AG04450 (cell line): ENCODE measurements around the gene USP10. TPM values are rescaled to one million over a fixed set of nuclear protein-coding genes. Genes with fewer than 3 reads are reported as not detected.

Source experiments
- CTCF ChIA-PET: fragments of 300-600, 350-600 bp; formaldehyde crosslinking; extraction: SDS; loops from one replicate; lab custom pipeline; 2022; ENCODE audit warnings: antibody characterized with exemption, inconsistent platforms; lab: Charles Lee
- POLR2A ChIA-PET: fragments of 350-600 bp; formaldehyde crosslinking; extraction: SDS; loops from one replicate; lab custom pipeline; 2021; ENCODE audit warnings: antibody characterized with exemption, inconsistent platforms; lab: Yijun Ruan, JAX
- DNase-seq: peaks from one replicate; pipeline ENCODE4 v3.0.0-alpha.2; 2011; ENCODE audit warnings: low read depth, low spot score
- H3K27ac ChIP-seq: one replicate; pipeline ENCODE4 v1.5.1; 2012; ENCODE audit warnings: low read depth, low read length, control low read depth
- H3K27me3 ChIP-seq: one replicate; pipeline ENCODE4 v1.6.0; 2012; ENCODE audit warnings: low read length; ENCODE audit not compliant: control insufficient read depth, insufficient read depth
- H3K4me3 ChIP-seq: 2 replicates; pipeline ENCODE4 v1.5.1; 2011; ENCODE audit warnings: mild to moderate bottlenecking, low read depth, low read length, control low read depth
- H3K9me3 ChIP-seq: 2 replicates; pipeline ENCODE4 v1.5.1; 2012; ENCODE audit warnings: low read length; ENCODE audit not compliant: control insufficient read depth, insufficient read depth
- CTCF ChIP-seq: IDR thresholded peaks from 2 replicates; pipeline ENCODE4 v1.5.1; 2011; ENCODE audit warnings: low read depth, low read length, control low read depth, inconsistent platforms
- polyA plus RNA-seq: library from polyadenylated mRNA; depleted of rRNA; stranded (reverse); fragments of >200 nt; gene quantifications from 2 replicates; pipeline ENCODE4 v1.2.3, GENCODE V29; 2011

USP10 gene
- polyA plus RNA-seq, 1 experiment: 54.9 TPM

GRCh38 chr16:84810518-84811273 lies 110.9 kb downstream of the USP10 start:
- H3K9me3 ChIP-seq: peaks cover 5% of the 10 kb centered on the region
- no peak overlapping the region for H3K27ac ChIP-seq
- ChIA-PET POLR2A (interaction anchor here (1.3 kb wide), 1 partner anchor 9 kb away, joined by 6 read pairs; the partner anchor contains the start of gene CRISPLD2), CTCF (no interaction called here)
- H3K27me3 ChIP-seq: peaks cover 11% of the 10 kb centered on the region
- no peak for TF ChIP-seq CTCF
- DNase-seq: no peak
- H3K4me3 ChIP-seq: no peak overlapping the region

- POLR2A ChIA-PET: interaction anchor here (1.3 kb wide), 1 partner anchor 8 kb away, joined by 6 read pairs; the partner anchor contains the start of gene CRISPLD2
- H3K9me3 ChIP-seq: peaks cover 5% of the 10 kb centered on the region
- no peak for DNase-seq
- H3K4me3 ChIP-seq: no peak overlapping the region
- peaks cover 11% of the 10 kb centered on the region for H3K27me3 ChIP-seq
- TF ChIP-seq CTCF: no peak
- H3K27ac ChIP-seq: no peak overlapping the region
- CTCF ChIA-PET: no interaction called here
Measured at GRCh38 chr16:84811529-84811928, 111.7 kb downstream of the USP10 start.

- TF ChIP-seq CTCF: no peak
- no peak overlapping the region for H3K4me3 ChIP-seq
- H3K9me3 ChIP-seq: peaks cover 5% of the 10 kb centered on the region
- no peak for DNase-seq
- ChIA-PET POLR2A (no interaction called here), CTCF (interaction anchor here (0.6 kb wide), 1 partner anchor 141 kb away, joined by 7 read pairs; no protein-coding TSS in a partner anchor)
- H3K27me3 ChIP-seq: peaks cover 11% of the 10 kb centered on the region
- H3K27ac ChIP-seq: no peak overlapping the region
Measured at GRCh38 chr16:84813141-84813934, 113.5 kb downstream of the USP10 start.

- Histone ChIP-seq H3K4me3 (no peak overlapping the region), H3K27me3 (peaks cover 11% of the 10 kb centered on the region), H3K27ac (no peak overlapping the region), H3K9me3 (peaks cover 5% of the 10 kb centered on the region)
- no peak for TF ChIP-seq CTCF
- ChIA-PET POLR2A (no interaction called here), CTCF (no interaction called here)
- no peak for DNase-seq
Measured at GRCh38 chr16:84815462-84815861, 115.7 kb downstream of the USP10 start.

- POLR2A ChIA-PET: no interaction called here
- TF ChIP-seq CTCF: no peak
- DNase-seq: no peak
- H3K4me3 ChIP-seq: no peak overlapping the region
- H3K9me3 ChIP-seq: peaks cover 5% of the 10 kb centered on the region
- CTCF ChIA-PET: no interaction called here
- H3K27ac ChIP-seq: no peak overlapping the region
- H3K27me3 ChIP-seq: peaks cover 11% of the 10 kb centered on the region
Measured at GRCh38 chr16:84816023-84816422, 116.2 kb downstream of the USP10 start.
